K562 (cell line): ENCODE measurements around the gene SMAD4. TPM values are rescaled to one million over a fixed set of nuclear protein-coding genes. Genes with fewer than 3 reads are reported as not detected.

Experiments
- polyA plus RNA-seq, 8 experiments: library from polyadenylated mRNA; depleted of rRNA in 4 of 8; stranded (reverse) in 5 of 8; unstranded in 3 of 8; fragments of >200 nt; fragmentation: Nextera tagmentation in 2 of 8; fragmentation: Illumina TruSeq in 1 of 8; extraction: Ambion mirVana in 2 of 8; extraction: Trizol in 1 of 8; gene quantifications; 2 replicates each; pipeline versions ENCODE4 v1.2.1 to v1.2.3, GENCODE V29; 2011 to 2014; ENCODE audit warnings: inconsistent platforms in 1 of 8, missing spikeins in 1 of 8
- total RNA-seq, 7 experiments: library from RNA; depleted of rRNA in 6 of 7; stranded (reverse); fragments of >200 nt in 6 of 7; fragmentation: Illumina TruSeq in 2 of 7; extraction: Trizol in 2 of 7; gene quantifications; 2 replicates each; pipeline versions ENCODE4 v1.2.1 to v1.2.3, GENCODE V29; 2011 to 2021; ENCODE audit warnings: low replicate concordance in 1 of 7

The SMAD4 gene
- total and polyA plus RNA-seq, 9 of the 15 experiments (the other 6 are each of a cell fraction or from before 2014, with no cell fraction given): 5.7 to 55.0 (median 39.4) TPM

Other genes with a start within 250 kb of the SMAD4 start
- gene MRO, start 210.2 kb upstream of the SMAD4 start, total RNA-seq (2014; rRNA removed): not detected in 2 replicates
- gene MRO, start 210.2 kb upstream of the SMAD4 start, total RNA-seq (2014; rRNA removed; fragmentation: Illumina TruSeq; extraction: Trizol): not detected in 2 replicates
- not detected in 2 replicates for gene MRO, start 210.2 kb upstream of the SMAD4 start, total RNA-seq (2015; rRNA removed; fragmentation: Illumina TruSeq; extraction: Trizol)
- gene MRO, start 210.2 kb upstream of the SMAD4 start, total RNA-seq (2021): not detected in 2 replicates
- not detected in 2 replicates for gene MRO, start 210.2 kb upstream of the SMAD4 start, polyA plus RNA-seq (2011; rRNA removed)
- gene MRO, start 210.2 kb upstream of the SMAD4 start, polyA plus RNA-seq (2014; fragmentation: Illumina TruSeq; extraction: Trizol): not detected in 2 replicates
- under 1 TPM in 1 of 2 experiments, not detected in 1; 0.06 TPM for gene MRO, start 210.2 kb upstream of the SMAD4 start, polyA plus RNA-seq (2014; fragmentation: Nextera tagmentation; extraction: Ambion mirVana)
- gene MRO, start 210.2 kb upstream of the SMAD4 start, polyA plus RNA-seq (2014; rRNA removed): not detected in 2 replicates
- gene ME2, start 151.1 kb upstream of the SMAD4 start, total RNA-seq (2014; rRNA removed): 42.1 and 46.1 TPM in 2 replicates
- gene ME2, start 151.1 kb upstream of the SMAD4 start, total RNA-seq (2014; rRNA removed; fragmentation: Illumina TruSeq; extraction: Trizol): 36.2 and 40.9 TPM in 2 replicates
- gene ME2, start 151.1 kb upstream of the SMAD4 start, total RNA-seq (2015; rRNA removed; fragmentation: Illumina TruSeq; extraction: Trizol): 26.2 and 31.3 TPM in 2 replicates
- gene ME2, start 151.1 kb upstream of the SMAD4 start, total RNA-seq (2021): 29.5 and 30.3 TPM in 2 replicates
- gene ME2, start 151.1 kb upstream of the SMAD4 start, polyA plus RNA-seq (2011; rRNA removed): 42.3 and 54.4 TPM in 2 replicates
- 44.3 and 54.0 TPM in 2 replicates for gene ME2, start 151.1 kb upstream of the SMAD4 start, polyA plus RNA-seq (2014; fragmentation: Illumina TruSeq; extraction: Trizol)
- gene ME2, start 151.1 kb upstream of the SMAD4 start, polyA plus RNA-seq (2014; fragmentation: Nextera tagmentation; extraction: Ambion mirVana): 10 to 100 TPM; 12.3 to 13.0 TPM
- gene ME2, start 151.1 kb upstream of the SMAD4 start, polyA plus RNA-seq (2014; rRNA removed): 39.5 and 40.7 TPM in 2 replicates
- gene ELAC1, start 62.2 kb upstream of the SMAD4 start, total RNA-seq (2014; rRNA removed): 3.3 and 5.3 TPM in 2 replicates
- 4.5 and 6.1 TPM in 2 replicates for gene ELAC1, start 62.2 kb upstream of the SMAD4 start, total RNA-seq (2014; rRNA removed; fragmentation: Illumina TruSeq; extraction: Trizol)
- gene ELAC1, start 62.2 kb upstream of the SMAD4 start, total RNA-seq (2015; rRNA removed; fragmentation: Illumina TruSeq; extraction: Trizol): 4.9 and 5.4 TPM in 2 replicates
- 4.0 and 5.1 TPM in 2 replicates for gene ELAC1, start 62.2 kb upstream of the SMAD4 start, total RNA-seq (2021)
- gene ELAC1, start 62.2 kb upstream of the SMAD4 start, polyA plus RNA-seq (2011; rRNA removed): 4.3 and 5.0 TPM in 2 replicates
- gene ELAC1, start 62.2 kb upstream of the SMAD4 start, polyA plus RNA-seq (2014; fragmentation: Illumina TruSeq; extraction: Trizol): 6.5 and 7.5 TPM in 2 replicates
- 1 to 10 TPM; 3.7 to 4.6 TPM for gene ELAC1, start 62.2 kb upstream of the SMAD4 start, polyA plus RNA-seq (2014; fragmentation: Nextera tagmentation; extraction: Ambion mirVana)
- 5.2 and 7.7 TPM in 2 replicates for gene ELAC1, start 62.2 kb upstream of the SMAD4 start, polyA plus RNA-seq (2014; rRNA removed)
- gene MEX3C, start 167.5 kb downstream of the SMAD4 start, total RNA-seq (2014; rRNA removed): 7.3 and 8.2 TPM in 2 replicates
- gene MEX3C, start 167.5 kb downstream of the SMAD4 start, total RNA-seq (2014; rRNA removed; fragmentation: Illumina TruSeq; extraction: Trizol): 12.3 and 13.3 TPM in 2 replicates
- 9.9 and 10.6 TPM in 2 replicates for gene MEX3C, start 167.5 kb downstream of the SMAD4 start, total RNA-seq (2015; rRNA removed; fragmentation: Illumina TruSeq; extraction: Trizol)
- 9.3 and 14.0 TPM in 2 replicates for gene MEX3C, start 167.5 kb downstream of the SMAD4 start, total RNA-seq (2021)
- 11.0 and 13.7 TPM in 2 replicates for gene MEX3C, start 167.5 kb downstream of the SMAD4 start, polyA plus RNA-seq (2011; rRNA removed)
- gene MEX3C, start 167.5 kb downstream of the SMAD4 start, polyA plus RNA-seq (2014; fragmentation: Illumina TruSeq; extraction: Trizol): 12.3 and 14.2 TPM in 2 replicates
- gene MEX3C, start 167.5 kb downstream of the SMAD4 start, polyA plus RNA-seq (2014; fragmentation: Nextera tagmentation; extraction: Ambion mirVana): 1 to 10 TPM; 2.4 to 2.9 TPM
- gene MEX3C, start 167.5 kb downstream of the SMAD4 start, polyA plus RNA-seq (2014; rRNA removed): 7.2 TPM in 2 replicates